Measurements from ENCODE around the gene MCM3.
A peak's percentile ranks its signal among the peaks of the same experiment; 100 is the strongest.

Gene MCM3

GRCh38 chr6:52283111-52283510 lies 1.4 kb downstream of the MCM3 start:
- H3K27ac ChIP-seq = no peak overlapping the region
- no peak for TF ChIP-seq CTCF (IDR thresholded peaks at IDR 0.05; ENCODE audit: low read depth, low read length, missing control alignments)
- DNase-seq = no peak
- peak overlapping the region; percentile 82 for H3K4me3 ChIP-seq (ENCODE audit: low read depth, low read length)
- peaks cover 19% of the 10 kb centered on the region for H3K36me3 ChIP-seq (replicated peaks)
- no peaks in the 10 kb centered on the region for H3K27me3 ChIP-seq (replicated peaks)
- in situ Hi-C loops (cut with HindIII; ENCODE audit: low pct_ligation_motif_present, low sequenced_read_pairs) = loop anchor here (25.0 kb wide), 2 partner anchors 104 to 379 kb away; partner anchors contain the start of gene TMEM14A

GRCh38 chr6:52276130-52276529 lies 8.4 kb downstream of the MCM3 start:
- in situ Hi-C loops (cut with HindIII; ENCODE audit: low pct_ligation_motif_present, low sequenced_read_pairs) = loop anchor here (25.0 kb wide), 2 partner anchors 111 to 386 kb away; partner anchors contain the start of gene TMEM14A
- peaks cover 40% of the 10 kb centered on the region for H3K36me3 ChIP-seq (replicated peaks)
- H3K27ac ChIP-seq = no peak overlapping the region

GRCh38 chr6:52271852-52272460 lies 12.6 kb downstream of the MCM3 start:
- Histone ChIP-seq H3K36me3 (replicated peaks) (peaks cover 33% of the 10 kb centered on the region), H3K27me3 (replicated peaks) (no peaks in the 10 kb centered on the region), H3K27ac (no peak overlapping the region), H3K4me3 (ENCODE audit: low read depth, low read length) (no peak overlapping the region)
- no peak for TF ChIP-seq CTCF (IDR thresholded peaks at IDR 0.05; ENCODE audit: low read depth, low read length, missing control alignments)
- no peak for DNase-seq
- in situ Hi-C loops (cut with HindIII; ENCODE audit: low pct_ligation_motif_present, low sequenced_read_pairs) = no loop called here

More at GRCh38 chr6:52276130-52276529, 8.4 kb downstream of the MCM3 start:
- TF ChIP-seq CTCF (IDR thresholded peaks at IDR 0.05; ENCODE audit: low read depth, low read length, missing control alignments) = no peak
- DNase-seq = no peak
- H3K4me3 ChIP-seq (ENCODE audit: low read depth, low read length) = no peak overlapping the region
- H3K27me3 ChIP-seq (replicated peaks) = no peaks in the 10 kb centered on the region

GRCh38 chr6:52263709-52264540 lies 20.6 kb downstream of the MCM3 start:
- peak; percentile 47 for DNase-seq
- Histone ChIP-seq H3K4me3 (ENCODE audit: low read depth, low read length) (no peak overlapping the region), H3K27me3 (replicated peaks) (no peaks in the 10 kb centered on the region), H3K27ac (no peak overlapping the region), H3K36me3 (replicated peaks) (peaks cover 17% of the 10 kb centered on the region)
- in situ Hi-C loops (cut with HindIII; ENCODE audit: low pct_ligation_motif_present, low sequenced_read_pairs) = no loop called here
- peak; percentile 99 for TF ChIP-seq CTCF (IDR thresholded peaks at IDR 0.05; ENCODE audit: low read depth, low read length, missing control alignments)

GRCh38 chr6:52262620-52263344 lies 21.8 kb downstream of the MCM3 start:
- Histone ChIP-seq H3K27ac (no peak overlapping the region), H3K4me3 (ENCODE audit: low read depth, low read length) (no peak overlapping the region), H3K36me3 (replicated peaks) (peaks cover 8% of the 10 kb centered on the region), H3K27me3 (replicated peaks) (no peaks in the 10 kb centered on the region)
- in situ Hi-C loops (cut with HindIII; ENCODE audit: low pct_ligation_motif_present, low sequenced_read_pairs) = no loop called here
- no peak for TF ChIP-seq CTCF (IDR thresholded peaks at IDR 0.05; ENCODE audit: low read depth, low read length, missing control alignments)
- DNase-seq = no peak
